PC-9 (cell line): ENCODE results near the gene SNX9.

Source experiments
- EZH2 ChIP-seq: fragments of 200-600 bp; sonication (generic); IDR thresholded peaks from 2 replicates; pipeline ENCODE4 v1.8.0; 2017; ENCODE audit warnings: antibody characterized with exemption, low read depth
- TF ChIP-seq, protein P1 (sequence below): fragments of 200-600 bp; sonication (generic); conservative IDR thresholded peaks from 2 replicates; pipeline ENCODE4 v1.6.1; 2017; ENCODE audit warnings: mixed run types, antibody characterized with exemption, mild to moderate bottlenecking, moderate library complexity

DNA sequence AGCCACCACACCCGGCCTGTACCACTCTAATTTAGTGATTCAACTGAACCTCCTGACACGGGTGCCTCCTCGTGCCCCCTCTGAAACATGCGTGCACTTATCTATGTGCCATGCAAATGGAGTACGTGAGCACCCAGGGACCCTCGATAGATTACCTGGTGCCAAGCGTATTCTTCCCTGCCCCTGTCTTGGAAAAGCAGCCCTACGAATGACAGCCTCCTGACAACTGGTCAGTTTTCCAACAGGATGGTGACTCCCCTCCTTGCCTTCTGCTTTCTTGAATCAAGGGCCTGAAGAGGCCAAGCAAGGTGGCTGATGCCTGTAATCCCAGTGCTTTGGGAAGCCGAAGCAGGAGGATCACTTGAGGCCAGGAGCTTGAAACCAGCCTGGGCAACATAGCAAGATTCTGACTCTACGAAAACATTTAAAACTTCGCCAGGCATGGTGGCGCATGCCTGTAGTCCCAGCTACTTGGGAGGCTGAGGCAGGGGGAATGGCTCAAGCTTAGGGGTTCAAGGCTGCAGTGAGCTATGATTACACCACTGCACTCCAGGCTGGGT, 133.2 kb downstream of the SNX9 start:
- TF ChIP-seq, protein P1, sequence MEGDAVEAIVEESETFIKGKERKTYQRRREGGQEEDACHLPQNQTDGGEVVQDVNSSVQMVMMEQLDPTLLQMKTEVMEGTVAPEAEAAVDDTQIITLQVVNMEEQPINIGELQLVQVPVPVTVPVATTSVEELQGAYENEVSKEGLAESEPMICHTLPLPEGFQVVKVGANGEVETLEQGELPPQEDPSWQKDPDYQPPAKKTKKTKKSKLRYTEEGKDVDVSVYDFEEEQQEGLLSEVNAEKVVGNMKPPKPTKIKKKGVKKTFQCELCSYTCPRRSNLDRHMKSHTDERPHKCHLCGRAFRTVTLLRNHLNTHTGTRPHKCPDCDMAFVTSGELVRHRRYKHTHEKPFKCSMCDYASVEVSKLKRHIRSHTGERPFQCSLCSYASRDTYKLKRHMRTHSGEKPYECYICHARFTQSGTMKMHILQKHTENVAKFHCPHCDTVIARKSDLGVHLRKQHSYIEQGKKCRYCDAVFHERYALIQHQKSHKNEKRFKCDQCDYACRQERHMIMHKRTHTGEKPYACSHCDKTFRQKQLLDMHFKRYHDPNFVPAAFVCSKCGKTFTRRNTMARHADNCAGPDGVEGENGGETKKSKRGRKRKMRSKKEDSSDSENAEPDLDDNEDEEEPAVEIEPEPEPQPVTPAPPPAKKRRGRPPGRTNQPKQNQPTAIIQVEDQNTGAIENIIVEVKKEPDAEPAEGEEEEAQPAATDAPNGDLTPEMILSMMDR: no peak
- TF ChIP-seq EZH2: no peak
